Measurements from ENCODE around the gene HMX2.

Gene HMX2

DNA sequence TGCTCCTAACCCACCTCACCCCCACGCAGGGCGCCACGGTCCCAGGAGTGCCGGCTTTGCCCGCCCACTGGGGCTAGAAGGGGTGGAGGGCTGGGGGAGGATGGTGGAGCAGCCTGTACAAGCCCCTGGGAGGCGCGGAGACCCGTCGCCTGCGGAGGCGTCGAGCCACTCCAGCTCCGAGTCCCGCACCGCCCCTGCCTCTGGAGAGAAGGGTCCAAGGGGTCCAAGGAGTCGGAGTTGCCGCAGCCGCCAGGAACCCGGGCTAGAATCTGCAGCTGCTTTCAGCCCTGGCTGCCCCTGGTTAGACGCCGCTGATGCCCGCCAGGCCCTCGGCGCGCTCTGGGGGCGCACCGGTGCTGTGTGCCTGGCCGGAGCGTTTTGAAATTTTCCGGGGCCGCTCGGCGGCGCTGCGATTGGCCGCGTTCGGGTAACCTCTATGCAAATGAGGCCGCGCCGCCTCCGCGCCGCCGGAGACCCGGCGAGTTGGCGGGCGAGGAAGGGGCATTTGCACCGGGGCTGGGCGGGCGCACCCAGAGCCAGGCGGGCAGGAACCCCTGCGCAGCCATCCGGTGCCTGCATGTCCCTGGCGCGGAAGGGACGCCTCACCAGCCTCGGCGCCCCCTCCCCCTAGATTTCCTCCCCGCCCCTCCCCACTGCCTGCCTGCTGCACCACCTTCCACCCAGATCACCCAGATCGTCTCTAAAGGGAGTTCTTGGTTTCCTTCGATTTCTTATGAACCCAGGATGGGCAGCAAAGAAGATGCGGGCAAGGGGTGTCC lies at the start of gene HMX2:
HMX2 (plus strand) TSS at position 502 of the 779 bp plus-strand sequence; CDS start at position 745, 243 bp downstream.
- DNase-seq = no peak

DNA sequence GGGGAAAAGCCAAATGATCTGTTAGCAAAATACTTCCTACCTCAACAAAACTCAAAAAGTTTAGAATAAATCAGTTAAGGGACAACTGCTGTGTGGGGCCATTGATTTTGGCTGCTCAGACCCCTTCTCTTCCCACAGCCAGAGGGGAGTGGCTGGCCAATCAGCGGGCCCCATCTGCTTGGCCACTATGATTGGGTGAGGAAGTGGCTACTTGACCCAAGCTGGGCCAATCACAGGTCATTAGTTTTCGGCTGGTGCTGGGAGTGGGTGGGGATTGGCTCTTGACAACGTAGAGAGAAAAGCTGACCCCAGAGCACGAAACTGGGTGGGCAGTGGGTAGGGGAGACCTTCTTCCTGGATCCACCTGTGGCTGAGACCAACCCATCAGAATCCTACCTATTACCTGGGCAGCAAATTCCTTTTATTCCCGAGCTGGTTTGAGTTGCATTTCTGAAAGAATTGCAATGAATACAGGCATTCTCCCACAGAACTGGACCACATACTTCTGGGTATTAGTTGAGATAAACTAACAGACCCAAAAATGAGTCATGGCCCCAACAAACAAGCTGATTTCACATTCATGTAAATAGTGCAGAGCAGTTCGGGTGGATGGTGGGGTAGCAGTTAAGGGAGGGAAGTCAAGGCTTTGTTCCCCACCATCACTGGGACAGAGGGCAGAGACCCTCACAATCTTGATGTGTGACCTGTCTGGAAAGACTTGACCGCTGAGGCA lies 47.7 kb upstream of the HMX2 start:
- no peak for DNase-seq

GRCh38 chr10:123101872-123102271 lies 46.1 kb upstream of the HMX2 start:
- no peak for DNase-seq

GRCh38 chr10:123102673-123103072 lies 45.3 kb upstream of the HMX2 start:
- DNase-seq = no peak

GRCh38 chr10:123103944-123104343 lies 44.0 kb upstream of the HMX2 start:
- DNase-seq = no peak

- no peak for DNase-seq
Observed at GRCh38 chr10:123109466-123109865, 38.5 kb upstream of the HMX2 start.

GRCh38 chr10:123117644-123118417 lies 30.1 kb upstream of the HMX2 start:
- no peak for DNase-seq

- no peak for DNase-seq
Observed at GRCh38 chr10:123119081-123119480, 28.9 kb upstream of the HMX2 start.

- no peak for DNase-seq
Observed at GRCh38 chr10:123126246-123126645, 21.7 kb upstream of the HMX2 start.

GRCh38 chr10:123129618-123130271 lies 18.2 kb upstream of the HMX2 start:
- DNase-seq = no peak

DNA sequence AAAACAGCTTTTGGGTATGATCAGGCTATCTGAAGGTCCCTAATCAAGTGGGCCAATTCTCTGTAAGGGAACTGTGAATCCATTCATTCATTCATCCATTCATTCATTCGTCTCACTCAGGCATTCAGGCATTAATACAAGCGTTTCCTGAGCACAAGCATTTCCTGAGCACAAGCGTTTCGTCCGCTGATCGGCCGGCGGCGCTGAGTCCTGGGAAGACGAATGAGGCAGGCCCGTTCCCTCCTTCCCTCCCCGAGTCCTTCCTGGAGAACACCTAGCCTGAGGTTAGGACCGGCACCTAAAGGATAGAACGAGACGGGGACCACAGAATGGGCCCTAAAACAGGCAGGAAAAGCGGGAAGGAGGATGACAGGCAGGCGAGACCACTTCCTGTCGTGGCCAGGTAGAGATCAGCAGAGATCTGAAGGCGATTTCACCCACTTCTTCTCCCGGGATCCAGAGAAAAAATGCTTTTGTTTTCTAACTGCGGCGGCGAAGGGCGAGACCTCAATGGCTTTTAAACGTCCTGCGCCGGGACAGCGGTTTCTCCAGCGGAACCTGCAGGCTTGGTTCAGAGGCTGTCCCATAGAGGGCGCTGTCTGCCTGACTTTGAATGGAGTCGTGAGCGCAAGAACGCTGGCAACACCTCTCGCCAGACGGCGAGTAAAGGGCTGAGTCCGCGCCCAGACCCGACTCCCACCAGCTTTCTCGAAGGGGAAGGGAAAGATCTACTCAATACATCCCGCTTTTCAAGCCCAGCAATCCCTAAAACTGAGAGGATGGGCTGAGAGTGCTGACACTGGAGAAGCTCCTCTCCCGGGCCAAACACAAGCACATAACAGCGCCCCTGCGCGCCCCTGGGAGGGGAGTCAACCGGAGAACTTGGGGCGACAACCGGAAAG lies 15.1 kb upstream of the HMX2 start:
- DNase-seq = peak; percentile 89

DNA sequence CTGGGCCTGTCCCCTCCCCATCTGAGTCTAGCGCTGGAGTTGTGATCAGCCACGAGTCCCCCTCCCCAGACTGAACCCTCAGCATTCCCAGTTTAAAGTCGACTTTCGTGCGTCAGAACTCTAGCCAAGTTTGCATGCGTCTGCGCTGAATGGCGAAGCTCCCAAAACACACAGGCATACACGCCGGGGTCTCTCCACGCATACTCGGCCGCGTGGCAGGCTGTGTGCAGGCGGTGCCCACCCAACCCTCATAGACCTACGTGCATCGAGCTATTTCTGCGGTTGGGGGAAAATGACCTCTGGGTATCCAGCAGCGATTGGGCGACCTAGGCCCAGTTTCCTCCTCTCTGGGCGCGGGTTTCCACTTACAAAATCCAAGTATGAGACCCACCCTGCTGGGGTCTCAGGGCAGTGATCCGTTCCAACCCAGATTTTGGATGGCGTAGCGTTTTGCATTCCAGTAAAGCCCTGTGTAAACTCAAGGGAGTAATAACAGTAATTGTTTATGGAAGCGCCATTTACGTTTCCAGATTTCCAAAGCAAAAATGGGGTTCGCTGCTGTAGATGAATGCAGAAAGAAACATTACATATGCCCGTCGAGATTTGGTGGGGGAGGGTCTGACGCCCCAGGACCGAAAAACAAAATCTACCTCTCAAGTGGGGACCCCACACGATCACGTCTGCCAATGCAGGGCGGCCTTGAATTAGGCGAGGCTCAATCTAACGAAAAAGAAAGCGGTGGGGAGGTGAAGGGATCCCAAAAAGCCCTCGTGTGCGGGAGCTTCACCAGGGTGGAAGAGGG lies 14.2 kb upstream of the HMX2 start:
- no peak for DNase-seq

- DNase-seq = no peak
Observed at GRCh38 chr10:123134343-123134914, 13.5 kb upstream of the HMX2 start.

GRCh38 chr10:123134915-123135414 lies 13.0 kb upstream of the HMX2 start:
- no peak for DNase-seq

DNA sequence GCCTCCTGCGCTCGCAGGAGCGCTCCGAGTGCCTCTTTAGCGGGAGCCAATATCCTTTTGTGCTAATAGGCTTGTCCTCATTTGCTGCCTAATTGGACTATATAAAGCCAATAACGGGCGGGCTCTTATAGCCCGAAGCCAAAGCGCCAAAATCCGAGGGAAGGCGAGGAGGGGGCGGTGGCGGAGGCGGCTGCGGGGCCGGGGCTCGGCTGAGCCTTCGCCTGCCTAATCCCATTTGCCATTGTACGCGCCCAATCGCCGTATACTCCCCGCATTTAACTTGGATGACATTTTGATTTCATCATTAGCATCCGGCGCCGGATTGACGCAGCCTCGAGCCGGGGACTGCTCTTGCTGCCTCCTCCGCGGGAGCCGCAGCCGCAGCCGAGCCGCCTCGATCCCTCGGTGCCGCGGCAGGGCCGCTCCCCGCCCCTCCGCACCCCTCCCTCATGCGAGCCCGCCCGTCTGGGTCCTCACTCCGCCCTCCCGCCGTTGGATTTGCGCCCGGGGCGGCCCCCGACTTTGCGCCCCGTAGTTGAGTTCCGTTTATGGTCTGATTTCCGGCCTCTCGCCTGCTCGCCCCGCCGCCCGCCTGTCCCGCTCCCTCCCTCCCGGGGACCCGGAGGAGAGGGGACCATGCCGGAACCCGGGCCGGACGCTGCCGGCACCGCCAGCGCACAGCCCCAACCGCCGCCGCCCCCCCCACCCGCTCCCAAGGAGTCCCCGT lies 12.4 kb upstream of the HMX2 start, which contains the start of gene HMX3:
HMX3 (plus strand) TSS at position 556 of the 727 bp plus-strand sequence; CDS start at position 637, 81 bp downstream.
- DNase-seq = no peak

- DNase-seq = no peak
Observed at GRCh38 chr10:123136221-123136805, 11.6 kb upstream of the HMX2 start.

GRCh38 chr10:123136806-123137642 lies 10.9 kb upstream of the HMX2 start:
- DNase-seq = no peak

DNA sequence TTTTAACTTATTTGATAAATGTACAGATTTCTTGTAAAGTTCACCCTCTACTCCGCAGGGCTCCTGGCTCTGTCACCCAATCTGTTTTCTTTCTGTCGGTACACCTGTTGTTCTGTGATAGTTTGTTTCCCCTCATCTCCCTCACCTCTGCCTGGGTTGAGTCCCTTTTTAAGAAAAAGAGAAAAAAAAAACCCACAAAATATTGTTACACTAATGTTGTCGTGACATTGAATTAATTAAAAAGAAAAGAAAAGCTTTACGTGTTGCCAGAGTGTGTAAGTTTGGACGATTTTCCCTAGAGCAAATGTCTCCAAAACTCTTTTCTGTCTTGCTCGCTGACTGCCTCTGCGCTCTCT lies 8.8 kb upstream of the HMX2 start:
- no peak for DNase-seq
